GM18526 (cell line): ENCODE measurements around the gene PGS1.

ENCODE experiments used
- POLR2A ChIP-seq: IDR thresholded peaks from 3 replicates; pipeline ENCODE4 v1.6.1; 2011; ENCODE audit not compliant: insufficient read length; ENCODE audit errors: extremely low read depth

PGS1 gene

DNA sequence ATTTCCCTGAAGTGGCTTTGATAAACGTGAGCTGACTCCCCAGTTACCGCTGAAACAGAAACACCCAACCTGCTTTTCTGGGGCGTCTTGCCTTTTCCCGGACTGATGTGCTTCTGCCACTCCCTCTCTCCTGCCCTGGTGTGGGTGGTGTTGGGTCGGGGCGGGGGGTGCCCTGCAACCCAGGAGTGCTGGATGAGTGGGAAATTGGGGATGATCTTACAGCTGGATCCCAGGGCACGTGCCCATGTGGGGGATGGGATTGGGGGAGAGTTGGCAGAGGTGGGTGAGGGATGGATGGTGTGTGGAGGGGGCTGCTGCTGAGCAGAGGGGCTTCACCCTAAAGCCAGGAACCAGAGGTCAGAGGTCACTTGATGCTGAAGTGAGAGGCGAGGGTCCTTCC lies 28.5 kb downstream of the PGS1 start:
- no peak for TF ChIP-seq POLR2A

- TF ChIP-seq POLR2A: no peak
Measured at GRCh38 chr17:78407387-78408000, 29.0 kb downstream of the PGS1 start.

DNA sequence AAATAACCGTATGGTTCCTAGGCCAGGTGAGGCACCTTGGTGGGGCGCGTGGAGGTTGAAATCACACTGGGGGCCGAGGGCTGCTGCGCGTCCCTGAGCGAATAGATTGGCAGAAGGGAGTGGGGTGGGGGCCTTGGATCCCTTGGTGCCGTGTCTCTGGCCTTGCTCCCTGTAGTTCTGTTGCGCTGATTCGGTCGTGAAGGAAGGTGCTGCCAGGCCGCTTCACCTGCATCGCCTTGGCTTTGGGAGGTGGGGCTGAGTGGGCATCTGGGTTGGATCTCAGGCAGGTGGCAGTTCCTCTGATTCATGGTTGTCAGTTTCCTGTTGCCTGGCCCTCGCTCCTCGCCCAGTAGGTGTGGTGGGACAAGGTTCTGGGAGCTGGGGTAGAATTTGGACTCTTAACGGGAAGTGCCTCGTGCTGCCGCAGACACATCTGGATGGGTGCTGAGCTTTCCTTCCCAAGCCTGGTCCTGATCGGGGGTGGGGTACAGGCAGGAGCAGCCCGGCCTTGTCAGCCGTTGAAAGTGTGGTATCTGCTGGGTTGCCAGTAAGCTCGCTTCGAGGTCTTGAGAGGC lies 30.1 kb downstream of the PGS1 start:
- no peak for TF ChIP-seq POLR2A

DNA sequence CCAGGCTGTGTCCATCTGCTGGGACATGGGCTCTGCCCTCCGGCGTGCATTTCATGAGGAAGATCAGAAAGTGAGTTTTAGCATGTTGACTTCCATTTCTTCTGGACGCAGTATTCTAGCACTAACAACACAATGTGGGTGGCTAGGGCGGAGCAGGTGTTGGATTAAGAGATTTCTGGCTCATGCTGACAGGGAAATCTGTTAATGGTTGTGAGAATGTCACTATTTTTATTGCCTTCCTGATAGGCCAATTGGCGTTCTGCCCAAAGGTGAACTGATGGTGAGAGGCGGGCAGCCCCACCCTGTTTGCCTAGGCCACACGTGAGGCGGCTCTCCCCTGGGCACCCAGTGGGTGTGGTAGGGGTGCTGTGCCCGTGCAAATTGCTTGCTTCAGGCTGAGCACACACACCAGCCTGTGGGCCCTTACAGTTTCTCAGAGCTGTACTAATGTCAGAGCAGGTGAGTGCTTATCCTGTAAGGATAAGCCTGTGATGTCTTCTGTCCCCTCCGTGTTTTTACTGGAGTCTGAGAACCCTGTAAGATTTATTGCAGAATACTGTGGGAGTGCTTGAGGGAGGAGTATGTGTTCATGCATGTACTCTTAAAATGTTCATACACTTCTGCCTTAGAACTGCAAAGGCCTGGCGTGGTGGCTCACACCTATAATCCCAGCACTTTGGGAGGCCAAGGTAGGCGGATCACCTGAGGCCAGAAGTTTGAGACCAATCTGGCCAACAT lies 30.9 kb downstream of the PGS1 start:
- TF ChIP-seq POLR2A: no peak

DNA sequence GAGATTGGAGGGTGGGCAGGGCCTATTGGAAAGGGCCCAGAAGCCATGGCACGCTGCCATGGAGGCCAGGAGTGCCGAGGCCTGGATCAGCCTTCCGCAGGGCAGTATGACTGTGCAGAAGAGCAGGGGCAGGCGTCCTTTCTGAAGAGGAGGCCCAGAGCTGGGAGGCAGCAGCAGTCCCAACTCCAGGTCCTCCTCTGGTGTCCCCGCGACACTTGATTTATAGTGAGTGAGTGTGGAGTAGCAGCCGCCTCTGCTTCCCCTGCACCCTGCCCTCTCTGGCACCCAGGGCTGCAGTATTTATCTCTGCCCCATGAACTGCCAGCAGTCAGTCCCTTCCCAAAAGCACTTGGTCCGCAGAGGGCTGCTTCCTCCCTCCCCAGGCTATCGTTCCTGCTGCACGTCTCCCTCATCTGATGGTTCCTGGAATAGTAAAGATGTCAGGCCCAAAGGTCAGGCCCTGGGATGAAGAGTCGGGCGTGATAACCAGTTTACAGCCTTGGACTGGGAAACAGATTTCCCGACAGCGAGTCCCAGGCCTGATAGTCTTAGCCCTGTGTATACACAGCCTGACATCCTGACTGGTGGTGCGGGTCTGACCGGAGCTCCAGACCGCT lies 32.9 kb downstream of the PGS1 start:
- no peak for TF ChIP-seq POLR2A

DNA sequence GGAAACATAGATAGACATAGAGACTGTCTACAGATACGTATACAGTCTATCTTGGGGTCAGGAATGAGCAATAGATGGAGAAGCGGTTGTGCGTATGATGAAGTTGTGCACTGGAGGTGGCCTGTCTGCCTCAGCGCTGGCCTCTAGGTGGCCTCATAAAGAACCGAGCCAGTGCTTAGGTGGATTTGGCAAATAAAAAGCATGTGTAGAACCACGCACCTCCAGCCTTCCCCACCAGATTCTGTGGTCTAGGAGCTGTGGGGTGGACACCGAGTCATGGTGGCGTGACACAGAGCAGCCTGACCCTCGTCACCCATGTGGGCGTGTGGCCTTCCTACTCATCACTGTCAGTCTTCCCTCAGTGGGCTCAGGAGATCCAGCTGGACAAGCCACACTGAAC lies 34.0 kb downstream of the PGS1 start:
- no peak for TF ChIP-seq POLR2A

GRCh38 chr17:78414178-78415162 lies 36.0 kb downstream of the PGS1 start:
- no peak for TF ChIP-seq POLR2A

- no peak for TF ChIP-seq POLR2A
Measured at GRCh38 chr17:78415821-78416711, 37.6 kb downstream of the PGS1 start.

DNA sequence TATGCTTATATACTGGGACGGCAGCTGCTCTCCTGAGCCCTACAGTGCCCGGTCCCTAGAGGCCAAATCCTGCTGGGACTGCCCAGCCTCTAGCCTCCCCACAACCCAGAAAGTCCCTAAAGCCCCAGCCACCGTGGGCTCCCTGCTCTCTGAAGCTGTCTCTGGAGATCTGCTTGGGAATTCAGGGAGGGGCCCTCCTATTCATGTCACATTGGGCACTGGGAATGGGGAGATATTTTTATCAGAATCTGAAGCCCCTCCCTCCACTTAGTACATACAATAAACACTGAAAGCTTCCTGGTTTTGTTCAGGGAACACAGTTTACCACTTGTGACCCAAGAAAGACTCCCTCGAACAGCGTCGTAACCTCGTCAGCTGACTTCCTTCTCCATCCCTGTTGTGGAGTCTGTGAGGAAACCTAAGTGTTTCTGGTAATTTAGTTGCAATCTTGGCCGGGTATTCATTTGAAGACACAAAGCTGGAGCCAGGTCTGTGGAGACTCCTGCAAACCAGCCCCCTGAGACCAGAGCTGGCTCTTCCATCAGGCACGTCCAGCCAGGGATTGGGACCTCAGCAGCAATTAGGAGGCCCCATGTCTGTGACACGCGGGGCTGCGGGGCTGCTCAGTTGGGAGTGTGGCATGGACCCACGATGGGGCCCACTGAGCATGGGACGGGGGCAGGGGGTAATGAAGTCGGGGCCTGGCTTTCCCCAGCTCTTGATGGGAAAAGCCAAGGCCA lies 38.5 kb downstream of the PGS1 start:
- no peak for TF ChIP-seq POLR2A

DNA sequence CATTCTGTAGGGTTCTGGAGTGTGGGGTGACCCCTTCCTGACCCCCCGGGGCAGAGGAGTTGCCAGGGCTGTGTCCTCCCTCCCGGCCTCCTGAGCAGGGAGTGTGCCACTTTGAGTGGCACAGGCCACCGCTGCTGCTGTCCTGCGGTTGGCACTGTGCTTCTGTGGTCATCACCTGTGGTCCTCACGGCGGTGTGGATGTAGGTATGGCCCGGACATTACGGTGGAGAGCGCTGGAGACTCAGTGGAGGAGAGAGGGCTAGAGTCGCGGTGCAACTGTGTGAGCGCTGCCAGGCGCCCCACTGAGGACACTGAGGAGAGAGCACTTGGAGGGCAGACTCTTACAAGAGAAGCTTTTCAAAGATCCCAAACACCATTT lies 39.1 kb downstream of the PGS1 start:
- no peak for TF ChIP-seq POLR2A

DNA sequence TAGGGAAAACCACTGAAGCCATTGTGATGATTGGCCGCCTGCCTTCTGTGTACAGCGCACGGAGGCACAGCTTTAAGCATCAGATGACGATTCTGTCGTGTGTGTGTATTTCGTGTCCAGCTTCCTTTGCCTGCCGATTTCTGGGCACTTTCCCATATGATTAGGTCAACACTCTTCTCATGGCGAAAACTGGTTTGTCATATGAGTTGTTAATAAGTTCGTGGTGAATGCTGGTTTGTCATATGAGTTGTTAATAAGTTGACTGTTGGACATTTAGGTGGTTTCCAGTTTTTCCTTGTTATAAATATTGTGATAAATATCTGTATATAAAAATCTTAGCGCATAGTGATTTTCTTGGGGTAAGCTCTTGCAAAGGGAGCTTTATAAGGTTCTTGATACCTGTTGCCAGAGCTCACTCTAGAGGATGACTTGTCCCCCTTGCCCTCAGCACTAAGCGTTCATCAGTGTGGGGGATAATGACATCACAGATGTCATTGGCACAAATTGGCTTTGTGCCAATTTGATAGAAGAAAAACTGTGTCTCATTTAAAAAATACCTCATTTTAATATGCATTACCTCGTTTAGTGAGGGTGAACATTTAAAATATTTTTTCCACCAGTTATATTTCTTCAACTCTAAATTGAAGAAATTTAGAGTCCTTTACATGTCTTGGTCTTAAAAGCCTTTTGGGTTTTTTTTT lies 40.0 kb downstream of the PGS1 start:
- no peak for TF ChIP-seq POLR2A

DNA sequence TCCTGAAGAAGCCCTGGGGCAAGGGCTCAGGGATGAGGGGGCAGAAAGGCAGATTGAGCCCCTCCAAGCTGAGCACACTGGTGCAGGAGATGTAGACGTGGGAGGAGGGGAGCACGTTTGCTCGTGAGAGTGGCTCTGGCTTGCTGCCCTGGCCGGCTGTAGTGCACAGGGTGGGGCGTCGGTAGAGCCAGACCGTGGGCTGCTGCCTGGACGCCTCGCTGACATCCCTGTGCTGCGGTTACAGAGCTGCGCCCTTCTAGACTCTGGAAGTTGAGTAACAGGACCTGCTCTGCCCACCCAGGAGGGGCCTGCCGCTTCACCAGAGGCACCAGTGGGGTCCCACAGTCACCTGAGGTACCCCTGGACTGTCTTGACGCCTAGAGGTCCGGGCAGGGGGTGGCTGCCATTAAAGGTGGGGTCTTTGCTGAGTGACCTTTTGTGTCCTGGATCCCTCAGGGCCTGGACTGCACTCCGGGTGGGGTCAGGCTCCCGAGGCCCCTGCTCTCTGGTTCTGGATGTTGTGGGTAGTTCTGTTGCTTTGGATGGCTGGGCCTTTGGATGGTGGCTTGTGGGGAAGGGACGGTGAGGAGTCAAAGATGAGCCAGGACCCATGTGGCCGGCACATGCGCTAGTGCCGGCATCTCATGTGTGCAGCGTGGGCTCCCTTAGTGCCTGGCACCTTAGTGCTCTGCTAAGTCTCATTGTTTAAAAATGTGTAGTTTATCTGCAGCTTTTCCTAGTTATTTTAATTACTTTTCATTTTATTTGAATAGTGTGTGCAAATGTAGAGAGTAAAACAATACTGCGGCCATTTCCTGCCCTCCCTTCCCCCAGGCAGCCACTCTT lies 41.7 kb downstream of the PGS1 start:
- TF ChIP-seq POLR2A: no peak
